HG02840 (cell line): ENCODE measurements around the gene ABCD3.
"Not testable (repeated sequence)": the region's sequence is repeated elsewhere in the genome, so short reads cannot be mapped to it uniquely, and the experiment has no call there.

Experiments used
- ATAC-seq: cut with Tn5 transposase; IDR thresholded peaks from one replicate; pipeline ENCODE4 v1.9.1; 2021; ENCODE audit warnings: mild to moderate bottlenecking, moderate library complexity, moderate number of reproducible peaks; ENCODE audit not compliant: unreplicated experiment, low FRiP score

The ABCD3 gene

GRCh38 chr1:94411237-94411636, 7.0 kb upstream of the ABCD3 start:
- ATAC-seq: no peak

GRCh38 chr1:94413311-94413710, 4.9 kb upstream of the ABCD3 start:
- ATAC-seq: no peak

GRCh38 chr1:94416901-94417727, 1.1 kb upstream of the ABCD3 start:
- no peak for ATAC-seq

- ATAC-seq: no peak
These were observed 536 bp upstream of the ABCD3 start for GRCh38 chr1:94417728-94417977.

- peak; percentile 27 for ATAC-seq
These were observed 771 bp downstream of the ABCD3 start for GRCh38 chr1:94418664-94419655.

GRCh38 chr1:94422115-94422820, 4.1 kb downstream of the ABCD3 start:
- ATAC-seq: no peak

- no peak for ATAC-seq
These were observed 7.8 kb downstream of the ABCD3 start for GRCh38 chr1:94425821-94426484.

GRCh38 chr1:94426485-94426870, 8.3 kb downstream of the ABCD3 start:
- not testable (repeated sequence) for ATAC-seq

- ATAC-seq: no peak
These were observed 10.3 kb downstream of the ABCD3 start for GRCh38 chr1:94428441-94428840.

GRCh38 chr1:94428927-94429528, 10.8 kb downstream of the ABCD3 start:
- ATAC-seq: not testable (repeated sequence)

GRCh38 chr1:94430066-94430465, 11.9 kb downstream of the ABCD3 start:
- not testable (repeated sequence) for ATAC-seq

GRCh38 chr1:94433866-94434265, 15.7 kb downstream of the ABCD3 start:
- ATAC-seq: no peak

GRCh38 chr1:94434365-94435045, 16.3 kb downstream of the ABCD3 start:
- no peak for ATAC-seq

- ATAC-seq: no peak
These were observed 20.6 kb downstream of the ABCD3 start for GRCh38 chr1:94438692-94439276.

- ATAC-seq: no peak
These were observed 21.9 kb downstream of the ABCD3 start for GRCh38 chr1:94440088-94440487.

GRCh38 chr1:94443067-94443466, 24.9 kb downstream of the ABCD3 start:
- not testable (repeated sequence) for ATAC-seq

GRCh38 chr1:94444819-94445218, 26.6 kb downstream of the ABCD3 start:
- not testable (repeated sequence) for ATAC-seq

- ATAC-seq: not testable (repeated sequence)
These were observed 27.5 kb downstream of the ABCD3 start for GRCh38 chr1:94445733-94446132.

- not testable (repeated sequence) for ATAC-seq
These were observed 28.0 kb downstream of the ABCD3 start for GRCh38 chr1:94446177-94446576.
